K562 (cell line): Measurements from ENCODE around the gene SKOR1. TPM values are rescaled to one million over a fixed set of nuclear protein-coding genes. Genes with fewer than 3 reads are reported as not detected.

Experiments
- ARID1B ChIP-seq: fragments of 450-650 bp; IDR thresholded peaks from 2 replicates; pipeline ENCODE4 v1.6.1; 2016; ENCODE audit warnings: antibody characterized with exemption, mild to moderate bottlenecking, inconsistent platforms
- ASH1L ChIP-seq: fragments of 450-650 bp; IDR thresholded peaks from 2 replicates; pipeline ENCODE4 v1.6.1; 2018; ENCODE audit warnings: borderline replicate concordance, mild to moderate bottlenecking, low read depth; ENCODE audit not compliant: partially characterized antibody
- JUNB ChIP-seq: fragments of 450-650 bp; formaldehyde crosslinking; conservative IDR thresholded peaks from 2 replicates; pipeline ENCODE4 v1.4.0; 2020; ENCODE audit warnings: mild to moderate bottlenecking
- MAFK ChIP-seq: IDR thresholded peaks from 2 replicates; pipeline ENCODE4 v1.6.1; 2011; ENCODE audit warnings: low read length, improper control_type of control experiment
- MIER1 ChIP-seq: fragments of 450-650 bp; IDR thresholded peaks from 2 replicates; pipeline ENCODE4 v1.6.1; 2016; ENCODE audit warnings: antibody characterized with exemption, mild to moderate bottlenecking, low read depth
- NCOR1 ChIP-seq: fragments of 450-650 bp; IDR thresholded peaks from 2 replicates; pipeline ENCODE4 v1.6.1; 2016; ENCODE audit warnings: mild to moderate bottlenecking, moderate library complexity
- NR2C2 ChIP-seq, 2 experiments: fragments of 200-800 bp in 1 of 2; sonication (Bioruptor generic) in 1 of 2; sonication (generic) in 1 of 2; formaldehyde crosslinking in 1 of 2; IDR thresholded peaks; 2 replicates each; pipeline versions ENCODE4 v1.6.1 to v1.8.0; 2016 to 2022; ENCODE audit warnings: mild to moderate bottlenecking in 1 of 2, missing compliant biosample characterization in 1 of 2, missing genetic modification characterization in 1 of 2, missing genetic modification reagents in 1 of 2
- NR3C1 ChIP-seq: sonication (generic); formaldehyde crosslinking; IDR thresholded peaks from 2 replicates; pipeline ENCODE4 v1.8.1; 2022; ENCODE audit warnings: missing genetic modification reagents
- POLR3G ChIP-seq: IDR thresholded peaks from 2 replicates; pipeline ENCODE4 v1.6.1; 2011; ENCODE audit not compliant: insufficient read length, insufficient replicate concordance; ENCODE audit errors: extremely low read depth
- ZNF589 ChIP-seq: fragments of 200-800 bp; sonication (Bioruptor generic); IDR thresholded peaks from 2 replicates; pipeline ENCODE4 v1.6.1; 2016; ENCODE audit warnings: low read depth, missing genetic modification characterization, missing compliant biosample characterization
- polyA plus RNA-seq, 8 experiments: library from polyadenylated mRNA; depleted of rRNA in 4 of 8; stranded (reverse) in 5 of 8; unstranded in 3 of 8; fragments of >200 nt; fragmentation: Nextera tagmentation in 2 of 8; fragmentation: Illumina TruSeq in 1 of 8; extraction: Ambion mirVana in 2 of 8; extraction: Trizol in 1 of 8; gene quantifications; 2 replicates each; pipeline versions ENCODE4 v1.2.1 to v1.2.3, GENCODE V29; 2011 to 2014; ENCODE audit warnings: inconsistent platforms in 1 of 8, missing spikeins in 1 of 8
- total RNA-seq, 7 experiments: library from RNA; depleted of rRNA in 6 of 7; stranded (reverse); fragments of >200 nt in 6 of 7; fragmentation: Illumina TruSeq in 2 of 7; extraction: Trizol in 2 of 7; gene quantifications; 2 replicates each; pipeline versions ENCODE4 v1.2.1 to v1.2.3, GENCODE V29; 2011 to 2021; ENCODE audit warnings: low replicate concordance in 1 of 7
- TF ChIP-seq, protein P1 (sequence below): IDR thresholded peaks from 3 replicates; pipeline ENCODE4 v1.6.1; 2011; ENCODE audit warnings: borderline replicate concordance, mild to moderate bottlenecking, moderate library complexity; ENCODE audit not compliant: insufficient read length; ENCODE audit errors: extremely low read depth
- TF ChIP-seq, protein P2 (sequence below): fragments of 200-800 bp; sonication (Bioruptor generic); IDR thresholded peaks from 2 replicates; pipeline ENCODE4 v1.6.1; 2017; ENCODE audit warnings: missing genetic modification characterization, missing compliant biosample characterization
- TF ChIP-seq, protein P3 (sequence below): sonication (generic); formaldehyde crosslinking; IDR thresholded peaks from 2 replicates; pipeline ENCODE4 v1.8.1; 2023; ENCODE audit warnings: mild to moderate bottlenecking, missing genetic modification reagents
- TF ChIP-seq, protein P4 (sequence below): sonication (generic); formaldehyde crosslinking; IDR thresholded peaks from 2 replicates; pipeline ENCODE4 v1.8.0; 2022; ENCODE audit warnings: mild to moderate bottlenecking, missing genetic modification reagents

The SKOR1 gene
- total and polyA plus RNA-seq, 9 of the 15 experiments (the other 6 are each of a cell fraction or from before 2014, with no cell fraction given): 0.04 to 0.41 (median 0.09) TPM; not detected in 3

DNA sequence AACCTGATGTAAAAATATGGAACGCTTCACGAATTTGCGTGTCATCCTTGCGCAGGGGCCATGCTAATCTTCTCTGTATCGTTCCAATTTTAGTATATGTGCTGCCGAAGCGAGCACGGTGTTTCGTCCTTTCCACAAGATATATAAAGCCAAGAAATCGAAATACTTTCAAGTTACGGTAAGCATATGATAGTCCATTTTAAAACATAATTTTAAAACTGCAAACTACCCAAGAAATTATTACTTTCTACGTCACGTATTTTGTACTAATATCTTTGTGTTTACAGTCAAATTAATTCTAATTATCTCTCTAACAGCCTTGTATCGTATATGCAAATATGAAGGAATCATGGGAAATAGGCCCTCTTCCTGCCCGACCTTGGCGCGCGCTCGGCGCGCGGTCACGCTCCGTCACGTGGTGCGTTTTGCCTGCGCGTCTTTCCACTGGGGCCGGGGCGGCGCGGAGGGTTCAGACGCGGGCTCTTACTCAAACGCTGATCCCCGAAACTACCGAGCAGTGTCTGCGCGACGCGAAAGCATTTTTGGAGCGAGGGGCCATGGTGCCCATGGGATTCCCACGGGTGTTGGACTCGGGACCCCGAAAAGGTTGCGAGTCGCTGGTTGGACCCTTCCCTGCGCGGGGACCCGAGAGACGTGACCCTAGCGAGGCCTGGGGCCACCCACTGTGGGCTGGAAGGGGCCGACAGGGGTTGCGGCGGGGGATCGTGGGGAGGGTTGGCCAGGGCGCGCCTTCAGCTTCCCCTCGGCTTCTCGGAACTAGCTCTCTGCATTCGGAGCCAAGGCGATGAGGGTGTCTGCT, 14.8 kb downstream of the SKOR1 start, which contains the start of gene RNU6-1 (continued):
- TF ChIP-seq, protein P1, sequence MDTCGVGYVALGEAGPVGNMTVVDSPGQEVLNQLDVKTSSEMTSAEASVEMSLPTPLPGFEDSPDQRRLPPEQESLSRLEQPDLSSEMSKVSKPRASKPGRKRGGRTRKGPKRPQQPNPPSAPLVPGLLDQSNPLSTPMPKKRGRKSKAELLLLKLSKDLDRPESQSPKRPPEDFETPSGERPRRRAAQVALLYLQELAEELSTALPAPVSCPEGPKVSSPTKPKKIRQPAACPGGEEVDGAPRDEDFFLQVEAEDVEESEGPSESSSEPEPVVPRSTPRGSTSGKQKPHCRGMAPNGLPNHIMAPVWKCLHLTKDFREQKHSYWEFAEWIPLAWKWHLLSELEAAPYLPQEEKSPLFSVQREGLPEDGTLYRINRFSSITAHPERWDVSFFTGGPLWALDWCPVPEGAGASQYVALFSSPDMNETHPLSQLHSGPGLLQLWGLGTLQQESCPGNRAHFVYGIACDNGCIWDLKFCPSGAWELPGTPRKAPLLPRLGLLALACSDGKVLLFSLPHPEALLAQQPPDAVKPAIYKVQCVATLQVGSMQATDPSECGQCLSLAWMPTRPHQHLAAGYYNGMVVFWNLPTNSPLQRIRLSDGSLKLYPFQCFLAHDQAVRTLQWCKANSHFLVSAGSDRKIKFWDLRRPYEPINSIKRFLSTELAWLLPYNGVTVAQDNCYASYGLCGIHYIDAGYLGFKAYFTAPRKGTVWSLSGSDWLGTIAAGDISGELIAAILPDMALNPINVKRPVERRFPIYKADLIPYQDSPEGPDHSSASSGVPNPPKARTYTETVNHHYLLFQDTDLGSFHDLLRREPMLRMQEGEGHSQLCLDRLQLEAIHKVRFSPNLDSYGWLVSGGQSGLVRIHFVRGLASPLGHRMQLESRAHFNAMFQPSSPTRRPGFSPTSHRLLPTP: no peak
- TF ChIP-seq, protein P2, sequence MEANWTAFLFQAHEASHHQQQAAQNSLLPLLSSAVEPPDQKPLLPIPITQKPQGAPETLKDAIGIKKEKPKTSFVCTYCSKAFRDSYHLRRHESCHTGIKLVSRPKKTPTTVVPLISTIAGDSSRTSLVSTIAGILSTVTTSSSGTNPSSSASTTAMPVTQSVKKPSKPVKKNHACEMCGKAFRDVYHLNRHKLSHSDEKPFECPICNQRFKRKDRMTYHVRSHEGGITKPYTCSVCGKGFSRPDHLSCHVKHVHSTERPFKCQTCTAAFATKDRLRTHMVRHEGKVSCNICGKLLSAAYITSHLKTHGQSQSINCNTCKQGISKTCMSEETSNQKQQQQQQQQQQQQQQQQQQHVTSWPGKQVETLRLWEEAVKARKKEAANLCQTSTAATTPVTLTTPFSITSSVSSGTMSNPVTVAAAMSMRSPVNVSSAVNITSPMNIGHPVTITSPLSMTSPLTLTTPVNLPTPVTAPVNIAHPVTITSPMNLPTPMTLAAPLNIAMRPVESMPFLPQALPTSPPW: peak; percentile 64; the same call in 1 of the 2 replicates
- TF ChIP-seq MAFK: peak; percentile 7
- TF ChIP-seq ZNF589: peak; percentile 45; the same call in 1 of the 2 replicates
- no peak for TF ChIP-seq NR3C1 (CRISPR knock-in tag)
- no peak; the same call in 1 of the 2 replicates for TF ChIP-seq NCOR1
- TF ChIP-seq, protein P3, sequence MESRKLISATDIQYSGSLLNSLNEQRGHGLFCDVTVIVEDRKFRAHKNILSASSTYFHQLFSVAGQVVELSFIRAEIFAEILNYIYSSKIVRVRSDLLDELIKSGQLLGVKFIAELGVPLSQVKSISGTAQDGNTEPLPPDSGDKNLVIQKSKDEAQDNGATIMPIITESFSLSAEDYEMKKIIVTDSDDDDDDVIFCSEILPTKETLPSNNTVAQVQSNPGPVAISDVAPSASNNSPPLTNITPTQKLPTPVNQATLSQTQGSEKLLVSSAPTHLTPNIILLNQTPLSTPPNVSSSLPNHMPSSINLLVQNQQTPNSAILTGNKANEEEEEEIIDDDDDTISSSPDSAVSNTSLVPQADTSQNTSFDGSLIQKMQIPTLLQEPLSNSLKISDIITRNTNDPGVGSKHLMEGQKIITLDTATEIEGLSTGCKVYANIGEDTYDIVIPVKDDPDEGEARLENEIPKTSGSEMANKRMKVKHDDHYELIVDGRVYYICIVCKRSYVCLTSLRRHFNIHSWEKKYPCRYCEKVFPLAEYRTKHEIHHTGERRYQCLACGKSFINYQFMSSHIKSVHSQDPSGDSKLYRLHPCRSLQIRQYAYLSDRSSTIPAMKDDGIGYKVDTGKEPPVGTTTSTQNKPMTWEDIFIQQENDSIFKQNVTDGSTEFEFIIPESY (CRISPR knock-in tag): 0 out of 2 replicates have a peak, but pooled peaks have one; percentile 12
- no peak for TF ChIP-seq MIER1
- TF ChIP-seq POLR3G: no peak
- TF ChIP-seq JUNB (CRISPR knock-in tag): no peak
- TF ChIP-seq ARID1B: no peak; the same call in 1 of the 2 replicates
- TF ChIP-seq ASH1L: no peak
- TF ChIP-seq NR2C2 (CRISPR knock-in tag; IDR thresholded peaks at IDR 0.05): peak; percentile 46; the same call in 1 of the 2 replicates
- TF ChIP-seq NR2C2 (tag; IDR thresholded peaks at IDR 0.05): peak; percentile 81
- TF ChIP-seq, protein P4, sequence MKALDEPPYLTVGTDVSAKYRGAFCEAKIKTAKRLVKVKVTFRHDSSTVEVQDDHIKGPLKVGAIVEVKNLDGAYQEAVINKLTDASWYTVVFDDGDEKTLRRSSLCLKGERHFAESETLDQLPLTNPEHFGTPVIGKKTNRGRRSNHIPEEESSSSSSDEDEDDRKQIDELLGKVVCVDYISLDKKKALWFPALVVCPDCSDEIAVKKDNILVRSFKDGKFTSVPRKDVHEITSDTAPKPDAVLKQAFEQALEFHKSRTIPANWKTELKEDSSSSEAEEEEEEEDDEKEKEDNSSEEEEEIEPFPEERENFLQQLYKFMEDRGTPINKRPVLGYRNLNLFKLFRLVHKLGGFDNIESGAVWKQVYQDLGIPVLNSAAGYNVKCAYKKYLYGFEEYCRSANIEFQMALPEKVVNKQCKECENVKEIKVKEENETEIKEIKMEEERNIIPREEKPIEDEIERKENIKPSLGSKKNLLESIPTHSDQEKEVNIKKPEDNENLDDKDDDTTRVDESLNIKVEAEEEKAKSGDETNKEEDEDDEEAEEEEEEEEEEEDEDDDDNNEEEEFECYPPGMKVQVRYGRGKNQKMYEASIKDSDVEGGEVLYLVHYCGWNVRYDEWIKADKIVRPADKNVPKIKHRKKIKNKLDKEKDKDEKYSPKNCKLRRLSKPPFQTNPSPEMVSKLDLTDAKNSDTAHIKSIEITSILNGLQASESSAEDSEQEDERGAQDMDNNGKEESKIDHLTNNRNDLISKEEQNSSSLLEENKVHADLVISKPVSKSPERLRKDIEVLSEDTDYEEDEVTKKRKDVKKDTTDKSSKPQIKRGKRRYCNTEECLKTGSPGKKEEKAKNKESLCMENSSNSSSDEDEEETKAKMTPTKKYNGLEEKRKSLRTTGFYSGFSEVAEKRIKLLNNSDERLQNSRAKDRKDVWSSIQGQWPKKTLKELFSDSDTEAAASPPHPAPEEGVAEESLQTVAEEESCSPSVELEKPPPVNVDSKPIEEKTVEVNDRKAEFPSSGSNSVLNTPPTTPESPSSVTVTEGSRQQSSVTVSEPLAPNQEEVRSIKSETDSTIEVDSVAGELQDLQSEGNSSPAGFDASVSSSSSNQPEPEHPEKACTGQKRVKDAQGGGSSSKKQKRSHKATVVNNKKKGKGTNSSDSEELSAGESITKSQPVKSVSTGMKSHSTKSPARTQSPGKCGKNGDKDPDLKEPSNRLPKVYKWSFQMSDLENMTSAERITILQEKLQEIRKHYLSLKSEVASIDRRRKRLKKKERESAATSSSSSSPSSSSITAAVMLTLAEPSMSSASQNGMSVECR (CRISPR knock-in tag): no peak
